ENCODE results near the gene ZCCHC4.

ZCCHC4 gene

DNA sequence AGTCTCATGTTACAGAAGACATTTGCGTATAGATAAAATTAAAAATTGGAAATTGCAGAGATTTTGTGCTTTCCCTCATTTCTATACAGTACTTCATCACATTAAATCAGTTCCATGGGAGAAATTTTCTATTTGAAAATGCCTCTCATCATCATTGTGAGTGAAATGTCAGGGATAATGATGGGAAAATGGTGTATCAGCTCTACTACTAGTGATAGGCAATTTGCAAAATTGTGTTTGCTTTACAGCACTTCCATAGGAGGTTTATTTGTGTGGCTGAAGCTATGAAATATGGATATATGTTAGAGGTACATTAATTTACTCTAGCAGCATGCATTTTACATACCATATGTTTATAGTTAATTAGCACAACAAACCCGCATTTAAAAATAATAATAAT is 43.5 kb downstream of the ZCCHC4 start:
- Histone ChIP-seq H2BK120ac (ENCODE audit: low read depth, low read length) (no peak overlapping the region), H3K27ac (ENCODE audit: low read length, poor library complexity, severe bottlenecking) (no peak overlapping the region), H3K9ac (ENCODE audit: low read length) (no peak overlapping the region), H4K8ac (ENCODE audit: low read length) (no peak overlapping the region), H2BK5ac (ENCODE audit: low read depth, low read length, poor library complexity, severe bottlenecking) (no peak overlapping the region), H3K4ac (ENCODE audit: low read depth in 1 of 2, low read length in 2 of 2) (no peak overlapping the region), H3K4me2 (ENCODE audit: low read length, poor library complexity, severe bottlenecking) (no peak overlapping the region), H3K9me3 (ENCODE audit: control insufficient read depth, low read length) (no peaks in the 10 kb centered on the region), H3K4me3 (ENCODE audit: insufficient read depth in 1 of 2, low read depth in 1 of 2, low read length in 2 of 2) (no peak overlapping the region), H3K18ac (ENCODE audit: low read depth in 1 of 2, low read length in 2 of 2) (no peak overlapping the region), H4K91ac (ENCODE audit: low read length) (no peak overlapping the region), H3K14ac (ENCODE audit: low read length in 2 of 2) (no peak overlapping the region), H2AFZ (ENCODE audit: low read depth, low read length) (no peak overlapping the region), H2AK5ac (ENCODE audit: low read length, severe bottlenecking) (no peak overlapping the region), H2BK12ac (ENCODE audit: low read length in 2 of 2) (no peak overlapping the region), H3K36me3 (ENCODE audit: control insufficient read depth in 1 of 2, insufficient read depth in 2 of 2, low read depth in 1 of 2, low read length in 2 of 2) (peaks cover 0 to 6% of the 10 kb centered on the region in 2 experiments), H3K79me1 (replicated peaks; ENCODE audit: low read length, poor library complexity, severe bottlenecking) (peaks cover 6% of the 10 kb centered on the region), H3K27me3 (ENCODE audit: control insufficient read depth in 1 of 2, insufficient read depth in 1 of 2, low read length in 2 of 2) (no peaks in the 10 kb centered on the region), H2BK15ac (ENCODE audit: low read depth, poor library complexity, severe bottlenecking) (no peak overlapping the region), H3K4me1 (ENCODE audit: control insufficient read depth, insufficient read depth, low read depth, low read length) (peaks cover 8% of the 10 kb centered on the region), H3K23ac (ENCODE audit: low read length in 2 of 2) (no peak overlapping the region)
- 100% methylated on average over 1 of the region's 2 CpGs for WGBS
- no peak for DNase-seq

DNA sequence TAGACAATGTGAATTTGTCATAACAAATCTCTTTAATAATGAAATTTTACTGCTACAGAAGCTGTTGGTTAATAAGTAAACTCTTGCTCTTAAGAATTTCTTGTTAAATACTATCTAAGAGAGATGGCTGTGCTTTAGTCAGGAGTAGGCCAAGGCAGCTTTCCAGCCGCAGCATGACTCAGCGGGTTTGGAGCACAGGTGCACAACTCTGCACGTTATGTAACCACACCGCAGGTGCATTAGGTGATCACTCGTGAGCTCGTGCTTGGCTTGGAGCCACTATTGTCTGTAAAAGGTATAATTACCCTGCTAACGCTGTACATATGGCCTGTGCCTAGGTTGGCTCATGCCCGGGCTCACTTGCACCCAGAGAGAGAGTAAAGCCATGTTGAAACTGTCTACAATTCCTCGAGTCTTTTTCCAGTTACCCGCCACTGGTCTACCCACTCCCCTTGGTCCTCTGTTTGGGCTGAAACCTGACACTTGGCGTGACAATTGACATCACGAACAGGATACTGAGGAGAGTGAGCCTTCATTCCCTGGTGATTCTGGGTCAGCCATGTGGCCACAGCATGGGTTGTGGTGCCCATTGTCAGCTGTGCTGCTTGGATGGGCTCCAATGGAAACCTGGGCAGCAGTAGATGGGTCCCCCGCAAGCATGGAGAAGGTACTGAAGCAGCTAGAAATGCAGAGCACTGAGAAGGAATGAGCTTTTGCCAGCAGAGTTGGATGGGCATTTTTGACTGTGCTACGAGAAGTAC is 46.1 kb downstream of the ZCCHC4 start:
- no peak overlapping the region for H3K27ac ChIP-seq (ENCODE audit: low read length, poor library complexity, severe bottlenecking)
- H3K4ac ChIP-seq (ENCODE audit: low read depth in 1 of 2, low read length in 2 of 2), result no peak overlapping the region
- no peak overlapping the region for H3K14ac ChIP-seq (ENCODE audit: low read length in 2 of 2)
- no peaks in the 10 kb centered on the region for H3K9me3 ChIP-seq (ENCODE audit: control insufficient read depth, low read length)
- H3K18ac ChIP-seq (ENCODE audit: low read depth in 1 of 2, low read length in 2 of 2), result no peak overlapping the region
- no peaks in the 10 kb centered on the region for H3K27me3 ChIP-seq (ENCODE audit: control insufficient read depth in 1 of 2, insufficient read depth in 1 of 2, low read length in 2 of 2)
- WGBS, result 92% methylated on average over 14 of the region's 14 CpGs
- H2BK15ac ChIP-seq (ENCODE audit: low read depth, poor library complexity, severe bottlenecking), result no peak overlapping the region
- no peak overlapping the region for H3K9ac ChIP-seq (ENCODE audit: low read length)
- H2AFZ ChIP-seq (ENCODE audit: low read depth, low read length), result no peak overlapping the region
- H2BK12ac ChIP-seq (ENCODE audit: low read length in 2 of 2), result no peak overlapping the region
- peaks cover 6% of the 10 kb centered on the region for H3K79me1 ChIP-seq (replicated peaks; ENCODE audit: low read length, poor library complexity, severe bottlenecking)
- H4K8ac ChIP-seq (ENCODE audit: low read length), result no peak overlapping the region
- no peak overlapping the region for H3K23ac ChIP-seq (ENCODE audit: low read length in 2 of 2)
- no peak overlapping the region for H2BK5ac ChIP-seq (ENCODE audit: low read depth, low read length, poor library complexity, severe bottlenecking)
- H4K91ac ChIP-seq (ENCODE audit: low read length), result no peak overlapping the region
- no peak overlapping the region for H3K4me2 ChIP-seq (ENCODE audit: low read length, poor library complexity, severe bottlenecking)
- no peak overlapping the region for H2BK120ac ChIP-seq (ENCODE audit: low read depth, low read length)
- H3K36me3 ChIP-seq (ENCODE audit: control insufficient read depth in 1 of 2, insufficient read depth in 2 of 2, low read depth in 1 of 2, low read length in 2 of 2), result peaks cover 0 to 12% of the 10 kb centered on the region in 2 experiments
- H2AK5ac ChIP-seq (ENCODE audit: low read length, severe bottlenecking), result peak overlapping the region; percentile 14
- no peak overlapping the region for H3K4me3 ChIP-seq (ENCODE audit: insufficient read depth in 1 of 2, low read depth in 1 of 2, low read length in 2 of 2)
- DNase-seq, result no peak
- H3K4me1 ChIP-seq (ENCODE audit: control insufficient read depth, insufficient read depth, low read depth, low read length), result peaks cover 8% of the 10 kb centered on the region

DNA sequence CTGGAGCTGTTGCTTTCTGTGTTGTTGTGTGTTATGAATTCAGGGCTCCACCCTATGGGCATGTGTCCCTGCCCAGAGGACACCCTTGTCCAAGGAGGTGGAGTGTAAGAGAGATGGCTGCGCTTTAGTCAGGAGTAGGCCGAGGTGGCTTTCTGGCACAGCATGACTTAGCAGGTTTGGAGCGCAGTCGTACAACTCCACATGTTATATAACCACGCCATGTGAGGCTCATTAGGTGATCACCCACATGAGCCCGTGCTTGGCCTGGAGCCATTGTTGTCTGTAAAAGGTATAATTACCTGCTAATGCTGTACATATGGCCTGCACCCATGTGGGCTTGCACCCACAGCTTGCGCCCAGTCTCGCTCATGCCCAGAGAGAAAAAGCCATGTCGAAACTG is 48.7 kb downstream of the ZCCHC4 start:
- Histone ChIP-seq H3K36me3 (ENCODE audit: control insufficient read depth in 1 of 2, insufficient read depth in 2 of 2, low read depth in 1 of 2, low read length in 2 of 2) (peaks cover 0 to 22% of the 10 kb centered on the region in 2 experiments), H3K4ac (ENCODE audit: low read depth in 1 of 2, low read length in 2 of 2) (no peak overlapping the region), H3K27me3 (ENCODE audit: control insufficient read depth in 1 of 2, insufficient read depth in 1 of 2, low read length in 2 of 2) (no peaks in the 10 kb centered on the region), H3K18ac (ENCODE audit: low read depth in 1 of 2, low read length in 2 of 2) (no peak overlapping the region), H3K4me3 (ENCODE audit: insufficient read depth in 1 of 2, low read depth in 1 of 2, low read length in 2 of 2) (no peak overlapping the region), H2BK15ac (ENCODE audit: low read depth, poor library complexity, severe bottlenecking) (no peak overlapping the region), H2BK5ac (ENCODE audit: low read depth, low read length, poor library complexity, severe bottlenecking) (no peak overlapping the region), H2AFZ (ENCODE audit: low read depth, low read length) (no peak overlapping the region), H3K4me1 (ENCODE audit: control insufficient read depth, insufficient read depth, low read depth, low read length) (peaks cover 8% of the 10 kb centered on the region), H3K27ac (ENCODE audit: low read length, poor library complexity, severe bottlenecking) (no peak overlapping the region), H3K9ac (ENCODE audit: low read length) (no peak overlapping the region), H2BK12ac (ENCODE audit: low read length in 2 of 2) (no peak overlapping the region), H4K91ac (ENCODE audit: low read length) (no peak overlapping the region), H2BK120ac (ENCODE audit: low read depth, low read length) (no peak overlapping the region), H2AK5ac (ENCODE audit: low read length, severe bottlenecking) (no peak overlapping the region), H3K23ac (ENCODE audit: low read length in 2 of 2) (no peak overlapping the region), H3K79me1 (replicated peaks; ENCODE audit: low read length, poor library complexity, severe bottlenecking) (peaks cover 6% of the 10 kb centered on the region), H3K4me2 (ENCODE audit: low read length, poor library complexity, severe bottlenecking) (no peak overlapping the region), H3K14ac (ENCODE audit: low read length in 2 of 2) (no peak overlapping the region), H4K8ac (ENCODE audit: low read length) (no peak overlapping the region), H3K9me3 (ENCODE audit: control insufficient read depth, low read length) (no peaks in the 10 kb centered on the region)
- no peak for DNase-seq
- 98% methylated on average over 9 of the region's 9 CpGs for WGBS

DNA sequence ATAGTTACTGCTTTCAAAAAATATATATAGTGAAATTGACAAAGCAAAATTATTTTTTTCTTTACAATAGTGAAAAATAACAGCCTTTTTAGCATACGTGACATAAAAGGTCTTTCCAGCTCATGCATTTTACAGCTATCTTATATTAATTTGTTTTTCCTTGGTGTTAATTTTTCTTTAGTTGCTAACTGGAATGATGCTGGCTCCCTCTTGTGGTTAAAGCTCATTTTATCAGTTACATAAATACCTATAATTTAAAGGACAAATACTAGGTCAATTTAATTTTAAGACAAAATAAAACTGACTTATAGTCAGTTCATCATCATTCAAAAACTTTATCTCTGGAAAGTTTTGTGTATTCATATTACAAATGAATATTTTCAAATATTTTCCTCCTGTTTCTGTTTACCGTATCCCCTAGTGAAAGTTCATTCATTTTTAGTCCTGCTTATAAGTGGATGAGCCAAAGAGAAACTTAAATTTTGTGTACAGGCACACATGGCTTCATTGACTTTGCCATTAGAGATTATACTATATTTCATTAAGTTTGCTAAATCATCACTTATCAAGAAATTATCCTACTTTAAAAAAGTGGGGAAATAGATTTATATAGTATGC is 54.5 kb downstream of the ZCCHC4 start:
- no peak overlapping the region for H3K4me3 ChIP-seq (ENCODE audit: insufficient read depth in 1 of 2, low read depth in 1 of 2, low read length in 2 of 2)
- H2AFZ ChIP-seq (ENCODE audit: low read depth, low read length), result no peak overlapping the region
- no peak overlapping the region for H3K14ac ChIP-seq (ENCODE audit: low read length in 2 of 2)
- no peaks in the 10 kb centered on the region for H3K27me3 ChIP-seq (ENCODE audit: control insufficient read depth in 1 of 2, insufficient read depth in 1 of 2, low read length in 2 of 2)
- no peak overlapping the region for H2BK12ac ChIP-seq (ENCODE audit: low read length in 2 of 2)
- H2BK15ac ChIP-seq (ENCODE audit: low read depth, poor library complexity, severe bottlenecking), result no peak overlapping the region
- no peak overlapping the region for H4K91ac ChIP-seq (ENCODE audit: low read length)
- no peaks in the 10 kb centered on the region for H3K4me1 ChIP-seq (ENCODE audit: control insufficient read depth, insufficient read depth, low read depth, low read length)
- no peak overlapping the region for H2BK5ac ChIP-seq (ENCODE audit: low read depth, low read length, poor library complexity, severe bottlenecking)
- H3K18ac ChIP-seq (ENCODE audit: low read depth in 1 of 2, low read length in 2 of 2), result no peak overlapping the region
- DNase-seq, result peak; percentile 58
- no peak overlapping the region for H4K8ac ChIP-seq (ENCODE audit: low read length)
- no peak overlapping the region for H3K27ac ChIP-seq (ENCODE audit: low read length, poor library complexity, severe bottlenecking)
- H3K36me3 ChIP-seq (ENCODE audit: control insufficient read depth in 1 of 2, insufficient read depth in 2 of 2, low read depth in 1 of 2, low read length in 2 of 2), result peaks cover 0 to 47% of the 10 kb centered on the region in 2 experiments
- H2AK5ac ChIP-seq (ENCODE audit: low read length, severe bottlenecking), result no peak overlapping the region
- H3K9ac ChIP-seq (ENCODE audit: low read length), result peak overlapping the region; percentile 19
- peaks cover 3% of the 10 kb centered on the region for H3K79me1 ChIP-seq (replicated peaks; ENCODE audit: low read length, poor library complexity, severe bottlenecking)
- no peak overlapping the region for H3K4ac ChIP-seq (ENCODE audit: low read depth in 1 of 2, low read length in 2 of 2)
- no peaks in the 10 kb centered on the region for H3K9me3 ChIP-seq (ENCODE audit: control insufficient read depth, low read length)
- H3K23ac ChIP-seq (ENCODE audit: low read length in 2 of 2), result no peak overlapping the region
- 100% methylated on average over 1 of the region's 2 CpGs for WGBS
- H2BK120ac ChIP-seq (ENCODE audit: low read depth, low read length), result no peak overlapping the region
- H3K4me2 ChIP-seq (ENCODE audit: low read length, poor library complexity, severe bottlenecking), result no peak overlapping the region
